Osteoblast (primary cell): ENCODE data around the gene ADCY5. TPM values are rescaled to one million over a fixed set of nuclear protein-coding genes. Genes with fewer than 3 reads are reported as not detected.

ENCODE experiments used
- DNase-seq: peaks from one replicate; pipeline ENCODE4 v3.0.0; 2011; ENCODE audit warnings: low spot score, mixed read lengths; ENCODE audit not compliant: insufficient read length; ENCODE audit errors: missing footprints
- H2AFZ ChIP-seq: 2 replicates; pipeline ENCODE4 v1.6.0; 2011; ENCODE audit warnings: mild to moderate bottlenecking, low read length
- H3K27ac ChIP-seq: 2 replicates; pipeline ENCODE4 v1.5.1; 2011; ENCODE audit warnings: mild to moderate bottlenecking, low read depth, low read length, moderate library complexity
- H3K27me3 ChIP-seq: 2 replicates; pipeline ENCODE4 v1.6.0; 2012; ENCODE audit warnings: mild to moderate bottlenecking, control low read depth, inconsistent platforms, low read length, moderate library complexity; ENCODE audit not compliant: insufficient read depth
- H3K36me3 ChIP-seq: 2 replicates; pipeline ENCODE4 v1.5.1; 2011; ENCODE audit warnings: mild to moderate bottlenecking, low read length, control low read depth, moderate library complexity; ENCODE audit not compliant: insufficient read depth
- H3K4me1 ChIP-seq: 2 replicates; pipeline ENCODE4 v1.5.1; 2011; ENCODE audit warnings: mild to moderate bottlenecking, low read length, control low read depth, moderate library complexity; ENCODE audit not compliant: insufficient read depth
- H3K4me2 ChIP-seq: 2 replicates; pipeline ENCODE4 v1.6.0; 2011; ENCODE audit warnings: mild to moderate bottlenecking, low read length; ENCODE audit not compliant: insufficient read depth
- H3K4me3 ChIP-seq: fragments of 200-600 bp; sonication (generic); 3 replicates; pipeline ENCODE4 v1.5.1; 2012; ENCODE audit warnings: mild to moderate bottlenecking, low read length, inconsistent platforms; ENCODE audit not compliant: insufficient read depth
- H3K79me2 ChIP-seq: 2 replicates; pipeline ENCODE4 v1.6.0; 2012; ENCODE audit warnings: mild to moderate bottlenecking, low read length, control low read depth, inconsistent platforms; ENCODE audit not compliant: insufficient read depth
- H3K9me3 ChIP-seq: 2 replicates; pipeline ENCODE4 v1.5.1; 2011; ENCODE audit warnings: low read depth, low read length, control low read depth
- H4K20me1 ChIP-seq: 2 replicates; pipeline ENCODE4 v1.6.0; 2012; ENCODE audit warnings: mild to moderate bottlenecking, low read length, control low read depth; ENCODE audit not compliant: insufficient read depth
- CTCF ChIP-seq: IDR thresholded peaks from 2 replicates; pipeline ENCODE4 v1.5.1; 2011; ENCODE audit warnings: mild to moderate bottlenecking, low read depth, low read length, moderate library complexity; ENCODE audit errors: extremely low read depth
- total RNA-seq: library from RNA; depleted of rRNA; stranded (reverse); fragments of >200 nt; gene quantifications from 2 replicates; pipeline ENCODE4 v1.2.3, GENCODE V29; 2012

The ADCY5 gene
- total RNA-seq, 1 donor = 0.72 TPM

GRCh38 chr3:123479891-123480290, 31.0 kb upstream of the ADCY5 start:
- H3K36me3 ChIP-seq = no peaks in the 10 kb centered on the region
- H3K4me1 ChIP-seq = no peaks in the 10 kb centered on the region
- no peak overlapping the region for H2AFZ ChIP-seq
- no peaks in the 10 kb centered on the region for H3K79me2 ChIP-seq
- H3K27me3 ChIP-seq = peaks cover 55% of the 10 kb centered on the region
- no peak for DNase-seq
- no peak overlapping the region for H3K27ac ChIP-seq
- no peaks in the 10 kb centered on the region for H4K20me1 ChIP-seq
- H3K4me2 ChIP-seq = no peak overlapping the region
- H3K4me3 ChIP-seq = no peak overlapping the region
- no peak for TF ChIP-seq CTCF
- H3K9me3 ChIP-seq = no peaks in the 10 kb centered on the region

- Histone ChIP-seq H3K79me2 (no peaks in the 10 kb centered on the region), H3K27ac (no peak overlapping the region), H3K4me2 (no peak overlapping the region), H3K4me3 (no peak overlapping the region), H2AFZ (no peak overlapping the region), H3K9me3 (no peaks in the 10 kb centered on the region), H3K4me1 (no peaks in the 10 kb centered on the region), H3K27me3 (peaks cover 65% of the 10 kb centered on the region), H4K20me1 (no peaks in the 10 kb centered on the region), H3K36me3 (no peaks in the 10 kb centered on the region)
- no peak for DNase-seq
- no peak for TF ChIP-seq CTCF
Observed at GRCh38 chr3:123478314-123478713, 29.4 kb upstream of the ADCY5 start.

GRCh38 chr3:123476967-123477750, 28.3 kb upstream of the ADCY5 start:
- H3K9me3 ChIP-seq = no peaks in the 10 kb centered on the region
- H3K4me1 ChIP-seq = no peaks in the 10 kb centered on the region
- no peak overlapping the region for H3K4me3 ChIP-seq
- H3K27ac ChIP-seq = no peak overlapping the region
- no peaks in the 10 kb centered on the region for H3K79me2 ChIP-seq
- H3K4me2 ChIP-seq = no peak overlapping the region
- TF ChIP-seq CTCF = no peak
- H3K27me3 ChIP-seq = peaks cover 58% of the 10 kb centered on the region
- no peaks in the 10 kb centered on the region for H3K36me3 ChIP-seq
- H4K20me1 ChIP-seq = no peaks in the 10 kb centered on the region
- no peak for DNase-seq
- H2AFZ ChIP-seq = no peak overlapping the region

- no peaks in the 10 kb centered on the region for H3K9me3 ChIP-seq
- H3K36me3 ChIP-seq = no peaks in the 10 kb centered on the region
Observed at GRCh38 chr3:123475786-123476185, 26.9 kb upstream of the ADCY5 start.

More at GRCh38 chr3:123475786-123476185, 26.9 kb upstream of the ADCY5 start:
- Histone ChIP-seq H3K79me2 (no peaks in the 10 kb centered on the region), H3K4me3 (no peak overlapping the region), H3K27me3 (peaks cover 53% of the 10 kb centered on the region), H3K4me1 (no peaks in the 10 kb centered on the region), H4K20me1 (no peaks in the 10 kb centered on the region), H3K27ac (no peak overlapping the region), H3K4me2 (no peak overlapping the region), H2AFZ (no peak overlapping the region)
- no peak for TF ChIP-seq CTCF
- no peak for DNase-seq
